Left forelimb (tissue), 1 donor: ENCODE measurements around the gene CDH13.
A peak's percentile ranks its signal among the peaks of the same experiment; 100 is the strongest.

Experiments used
- DNase-seq: peaks from one replicate; pipeline ENCODE4 v3.0.0-alpha.2; 2018; ENCODE audit warnings: low spot score

The CDH13 gene

DNA sequence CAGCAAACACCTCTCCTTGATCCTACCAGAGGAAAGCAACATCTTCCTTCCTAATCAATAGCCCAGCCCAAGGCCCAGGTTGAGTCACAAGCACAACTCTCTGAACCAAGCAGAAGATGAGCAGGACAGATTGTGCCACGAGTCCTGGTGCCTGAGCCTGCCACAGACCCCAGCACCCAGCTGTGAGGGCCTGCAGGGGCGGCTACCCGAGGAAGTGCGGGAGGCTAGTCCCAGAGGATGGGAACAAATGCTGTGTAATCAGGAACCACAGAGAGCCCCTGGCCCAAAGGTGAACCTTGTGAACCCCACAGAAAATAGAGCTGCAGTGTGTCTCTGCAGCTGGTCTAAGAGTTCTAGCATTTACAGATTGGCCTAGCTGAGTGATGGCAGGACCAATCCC, 1054.2 kb downstream of the CDH13 start:
- no peak for DNase-seq

DNA sequence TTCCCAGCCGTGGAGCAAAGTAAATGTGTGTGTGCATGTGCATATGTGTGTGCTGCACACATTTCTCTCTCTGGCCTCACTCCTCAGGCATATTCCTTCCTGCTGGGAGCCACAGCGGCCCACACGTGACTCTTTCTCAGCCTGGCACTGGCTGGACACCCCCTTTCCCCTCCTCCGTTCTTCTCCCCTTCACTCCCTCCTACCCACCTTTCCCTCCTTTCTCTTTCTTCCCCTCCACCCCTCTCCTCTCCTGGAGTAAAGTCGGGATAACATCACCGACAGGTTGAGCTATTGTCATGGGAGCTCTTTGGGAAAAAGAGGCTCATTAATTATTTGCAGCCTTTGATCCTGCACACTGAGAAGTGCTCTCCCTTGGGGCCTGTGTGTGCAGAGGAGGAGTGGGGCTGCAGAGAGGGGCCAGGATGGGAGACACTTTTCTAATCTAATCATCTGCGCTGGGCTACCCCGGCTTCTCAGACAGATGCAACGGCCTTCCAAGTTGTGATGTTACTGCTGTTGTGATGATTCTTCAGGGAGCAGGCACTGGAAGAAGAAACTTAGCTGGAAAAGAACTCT, 1054.7 kb downstream of the CDH13 start:
- no peak for DNase-seq

DNA sequence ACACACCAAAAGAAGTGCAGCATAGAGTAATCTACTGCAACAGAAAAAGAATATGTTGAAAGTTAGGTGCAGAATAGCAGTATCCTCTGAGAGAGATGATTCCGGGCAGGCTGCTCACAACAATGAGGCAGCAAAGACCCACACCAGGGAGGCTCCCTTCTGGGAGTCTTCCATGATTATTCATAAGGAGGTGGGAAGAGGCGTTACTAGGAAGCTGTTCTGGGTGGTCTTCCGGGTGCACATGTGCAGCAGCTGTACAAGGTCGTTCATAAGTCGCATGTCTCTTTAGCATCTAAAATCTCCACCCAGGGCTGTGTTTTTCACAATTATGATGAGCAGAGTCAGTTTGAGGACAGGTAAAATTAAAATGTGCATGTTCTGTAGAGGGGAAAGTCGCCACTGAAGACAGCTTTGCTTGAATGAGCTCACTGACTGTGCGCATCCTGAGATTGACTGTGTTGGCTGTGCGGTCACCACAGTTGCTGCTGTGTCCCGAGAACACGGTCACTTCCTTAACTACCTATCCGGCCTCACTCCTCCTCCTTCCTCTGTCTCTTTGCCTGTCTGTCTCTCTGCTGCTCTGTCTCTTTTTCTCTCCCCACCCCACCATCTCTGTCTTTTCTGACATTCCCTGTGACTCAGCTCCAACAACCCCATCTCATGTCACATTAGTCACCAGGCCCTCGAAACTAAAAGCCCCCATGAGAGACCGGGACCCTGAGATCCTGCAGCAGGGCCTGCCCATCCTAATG, 1055.5 kb downstream of the CDH13 start:
- no peak for DNase-seq

- no peak for DNase-seq
Measured at GRCh38 chr16:83682868-83683235, 1056.1 kb downstream of the CDH13 start.

DNA sequence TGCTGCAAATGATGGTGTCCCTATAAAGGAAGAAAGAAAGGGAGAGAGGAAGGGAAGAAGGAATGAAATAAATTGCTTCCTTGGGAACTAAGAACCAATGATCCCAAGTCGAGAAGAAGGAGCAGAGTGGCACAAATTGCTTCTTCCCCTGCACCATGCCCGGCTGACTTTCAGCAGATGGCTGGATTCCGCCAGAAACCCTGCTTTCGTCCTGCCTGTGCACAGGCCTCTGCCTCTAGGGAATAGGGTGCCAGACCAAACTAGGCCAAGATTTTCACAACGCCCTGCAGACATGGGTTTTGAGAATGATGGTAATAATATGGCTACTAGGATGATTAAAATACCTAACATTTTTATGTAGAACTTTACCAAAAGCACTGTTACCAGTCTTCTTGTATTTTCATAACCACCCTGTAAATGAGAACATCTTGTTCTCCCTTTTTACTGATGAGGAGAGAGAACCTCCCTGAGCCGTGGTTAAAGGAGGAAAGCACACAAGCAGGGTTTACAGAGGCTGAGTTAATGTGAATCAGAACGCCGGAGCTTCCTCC, 1058.9 kb downstream of the CDH13 start:
- no peak for DNase-seq

DNA sequence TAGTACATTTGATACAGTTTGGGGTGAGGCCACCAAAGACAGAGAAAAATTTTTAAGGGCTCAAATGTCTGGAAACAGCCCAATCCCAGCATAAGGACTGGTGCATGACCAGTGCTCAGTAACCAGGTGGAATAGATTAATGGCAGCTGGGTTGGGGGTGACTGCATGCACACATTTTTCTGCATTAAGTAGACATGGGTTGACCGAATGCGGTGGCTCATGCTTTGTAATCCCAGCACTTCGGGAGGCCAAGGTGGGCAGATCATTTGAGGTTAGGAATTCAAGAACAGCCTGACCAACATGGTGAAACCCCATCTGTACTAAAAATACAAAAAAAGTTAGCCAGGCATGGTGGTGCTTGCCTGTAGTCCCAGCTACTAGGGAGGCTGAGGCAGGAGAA, 1060.0 kb downstream of the CDH13 start:
- DNase-seq: no peak

DNA sequence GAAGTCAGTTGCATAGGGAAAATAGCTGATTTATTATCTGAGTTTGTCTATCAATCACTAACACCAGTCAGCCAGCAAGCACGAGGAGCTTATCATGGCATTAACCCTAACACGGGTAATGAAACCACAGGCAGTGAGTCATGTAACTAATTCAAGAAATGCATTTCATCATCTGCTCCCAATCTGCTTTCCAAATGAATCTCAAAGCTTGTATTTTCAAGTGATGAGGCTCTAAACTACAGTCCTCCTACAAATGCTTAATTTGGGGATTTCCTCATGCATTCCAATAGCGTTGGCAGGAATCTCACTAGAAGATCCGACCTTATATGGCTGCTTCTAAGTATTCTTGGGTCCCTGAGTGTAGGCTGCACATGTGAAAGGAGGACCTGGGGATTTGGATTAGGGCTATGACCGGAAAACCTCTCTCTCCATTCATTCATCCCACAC, 1062.6 kb downstream of the CDH13 start:
- DNase-seq: no peak

DNA sequence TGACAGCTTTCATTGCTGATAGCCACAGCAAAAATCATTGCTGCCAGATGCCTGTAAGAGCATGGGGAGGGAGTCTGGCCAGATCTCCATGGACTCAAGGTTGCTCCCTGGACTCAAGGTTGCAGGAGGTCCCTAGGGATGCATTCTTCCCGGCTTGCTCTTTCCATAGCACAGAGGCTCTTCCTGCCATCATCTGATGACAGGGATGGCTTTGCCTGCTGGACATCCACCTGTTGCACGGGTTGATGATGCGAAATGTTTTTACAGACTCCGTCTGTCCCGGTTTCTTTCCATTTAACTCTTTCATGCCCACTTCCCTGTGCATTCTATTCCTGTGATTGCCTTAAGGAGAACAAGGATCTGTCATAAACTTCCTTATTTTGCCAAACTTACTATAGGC, 1065.5 kb downstream of the CDH13 start:
- DNase-seq: no peak

DNA sequence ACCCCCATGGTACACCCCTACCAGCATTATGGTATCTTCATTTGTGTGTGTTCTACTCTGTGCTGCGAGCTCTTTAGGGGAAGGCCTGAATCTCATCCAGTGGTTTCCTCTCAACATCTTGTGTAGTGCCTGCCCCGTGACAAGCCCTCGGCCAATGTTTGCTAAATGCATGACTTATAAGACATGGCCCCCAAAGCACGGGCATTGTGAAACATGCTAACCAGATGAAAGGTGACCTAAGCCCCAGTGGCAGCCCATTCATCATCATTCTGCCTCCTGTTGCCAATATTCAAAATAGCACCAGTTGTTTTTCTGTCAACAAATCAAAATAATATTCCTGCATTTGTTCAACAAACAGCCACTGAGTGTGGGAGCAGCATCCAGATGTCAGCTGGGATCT, 1072.2 kb downstream of the CDH13 start:
- DNase-seq: no peak

DNA sequence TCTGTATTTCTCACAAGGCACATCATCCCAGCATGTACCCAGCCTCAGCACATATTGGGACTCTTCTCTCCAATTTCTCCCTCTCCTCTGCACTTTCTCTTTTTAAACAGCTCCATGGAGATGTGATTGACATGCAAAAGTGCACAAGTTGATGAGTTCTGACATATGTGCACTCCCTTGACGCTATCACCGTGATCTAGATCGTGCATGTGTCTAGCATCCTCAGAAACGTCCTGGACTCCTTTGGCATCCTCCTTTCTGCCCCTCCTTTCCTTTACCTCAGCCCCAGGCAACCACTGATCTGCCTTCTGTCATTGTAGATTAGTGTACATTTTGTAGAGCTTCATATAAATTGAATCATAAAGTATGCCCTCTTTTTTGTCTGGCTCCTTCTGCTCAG, 1073.0 kb downstream of the CDH13 start:
- no peak for DNase-seq

- no peak for DNase-seq
Measured at GRCh38 chr16:83700918-83701317, 1074.1 kb downstream of the CDH13 start.

DNA sequence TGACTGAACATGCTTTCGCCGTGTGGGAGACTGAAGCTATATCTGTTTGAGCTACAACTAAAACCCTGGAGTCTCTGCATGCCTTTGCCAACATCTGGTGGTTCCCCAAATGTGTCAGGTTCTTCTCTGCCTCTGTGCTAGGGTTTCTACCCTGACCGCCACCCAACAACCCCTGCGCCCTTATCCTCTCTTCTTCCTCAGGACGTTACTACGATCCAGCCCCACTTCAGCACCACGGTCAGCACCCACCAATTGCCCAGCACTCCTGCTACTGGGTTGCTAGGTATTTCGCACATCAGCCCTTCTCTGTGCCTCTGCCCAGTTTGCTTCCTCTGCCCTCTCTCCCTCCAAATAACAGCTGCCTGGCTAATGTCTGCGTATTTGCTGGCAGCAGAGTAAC, 1074.7 kb downstream of the CDH13 start:
- peak; percentile 76 for DNase-seq

DNA sequence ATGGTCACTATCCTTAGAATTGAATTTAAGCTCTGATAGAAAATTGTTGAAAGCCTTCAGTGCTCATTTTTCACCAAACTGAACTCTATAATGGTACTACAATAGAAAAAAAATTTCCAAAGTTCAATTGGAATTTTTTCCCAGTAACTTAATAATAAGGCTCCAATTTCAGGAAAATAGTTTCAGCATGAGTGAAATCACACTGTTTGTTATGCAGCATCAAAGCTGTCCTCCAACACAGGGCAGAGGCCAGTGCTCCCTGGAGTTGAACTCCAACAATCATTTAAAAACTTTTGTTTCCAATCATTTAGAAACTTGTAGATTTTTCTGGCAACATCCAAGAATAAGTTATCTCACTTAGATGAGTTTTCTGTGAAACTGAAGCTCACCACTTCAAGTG, 1077.9 kb downstream of the CDH13 start:
- no peak for DNase-seq

GRCh38 chr16:83705856-83706255, 1079.1 kb downstream of the CDH13 start:
- DNase-seq: no peak

GRCh38 chr16:83706394-83706793, 1079.6 kb downstream of the CDH13 start:
- DNase-seq: no peak

GRCh38 chr16:83711069-83711468, 1084.3 kb downstream of the CDH13 start:
- no peak for DNase-seq

DNA sequence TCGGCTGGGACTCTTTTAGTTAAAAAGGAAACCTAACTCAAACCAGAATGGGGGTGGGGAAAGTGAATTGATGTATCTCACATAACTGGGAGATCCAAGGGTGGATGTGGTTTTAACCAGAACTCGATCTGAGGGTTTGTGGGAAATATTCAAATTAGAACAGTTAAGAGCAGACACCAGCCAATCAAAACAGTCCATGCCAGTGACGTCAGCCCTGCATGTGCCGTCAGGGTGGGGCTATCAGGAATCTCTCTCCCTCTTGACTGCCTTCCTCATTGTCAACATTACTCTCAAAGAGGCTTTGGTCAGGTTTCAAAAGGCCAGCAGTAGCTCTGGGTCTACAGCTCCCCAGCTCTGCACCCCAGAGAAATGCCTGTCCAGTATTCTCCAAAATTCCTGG, 1086.8 kb downstream of the CDH13 start:
- DNase-seq: no peak

DNA sequence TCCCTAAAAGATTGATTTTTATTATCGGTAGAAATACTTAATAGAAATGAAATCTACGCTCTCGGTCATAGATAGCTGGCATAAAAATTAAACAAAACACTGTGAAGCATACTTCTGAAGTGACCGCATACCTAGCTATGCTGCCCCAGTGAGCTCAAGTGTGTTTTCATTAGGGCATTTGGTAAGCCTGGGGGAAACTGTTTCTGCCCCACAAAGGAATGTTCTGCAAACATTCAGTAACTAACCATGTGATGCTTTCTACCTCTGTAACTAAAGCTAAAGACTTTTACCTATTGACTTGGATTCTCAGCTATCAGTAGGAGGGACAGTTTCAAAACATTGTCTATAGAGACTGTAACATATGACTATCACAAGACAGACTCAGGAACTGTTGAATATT, 1087.5 kb downstream of the CDH13 start:
- no peak for DNase-seq

GRCh38 chr16:83715217-83715920, 1088.6 kb downstream of the CDH13 start:
- no peak for DNase-seq

DNA sequence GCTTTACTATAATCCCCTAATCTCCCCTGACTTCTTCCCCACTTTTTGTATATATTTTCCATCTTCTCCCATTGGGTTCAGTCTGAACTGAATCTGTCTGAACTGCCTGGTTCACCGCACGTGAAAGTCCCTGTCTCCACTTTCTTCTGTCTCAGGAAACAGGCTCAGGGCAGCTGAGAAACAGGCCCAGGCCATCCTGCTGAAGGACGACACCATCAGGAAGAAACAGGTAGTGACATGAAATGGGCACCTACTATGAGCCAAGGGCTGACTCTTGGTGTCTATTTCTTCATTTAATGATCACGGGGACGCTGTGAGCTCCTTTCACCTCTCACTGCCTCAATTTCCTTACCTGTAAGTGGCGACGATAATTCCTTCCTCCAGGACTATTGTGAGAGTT, 1090.5 kb downstream of the CDH13 start:
- DNase-seq: no peak

- DNase-seq: no peak
Measured at GRCh38 chr16:83717814-83718213, 1091.0 kb downstream of the CDH13 start.

DNA sequence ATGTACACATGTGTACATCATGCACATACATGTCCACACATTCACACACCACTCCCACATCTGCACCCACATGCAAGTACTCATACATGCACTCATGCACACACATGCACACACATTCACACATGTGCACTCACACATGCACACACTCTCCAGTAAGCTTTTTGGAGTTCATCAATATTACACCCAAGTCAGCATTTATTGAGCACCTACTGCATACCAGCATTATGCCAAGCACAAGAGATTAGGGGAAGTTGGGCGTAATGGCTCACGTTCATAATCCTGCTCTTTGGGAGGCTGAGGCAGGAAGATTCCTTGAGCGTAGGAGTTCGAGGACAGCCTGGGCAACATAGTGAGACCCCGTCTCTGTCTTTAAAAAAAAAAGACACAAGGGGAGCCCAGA, 1093.4 kb downstream of the CDH13 start:
- no peak for DNase-seq

DNA sequence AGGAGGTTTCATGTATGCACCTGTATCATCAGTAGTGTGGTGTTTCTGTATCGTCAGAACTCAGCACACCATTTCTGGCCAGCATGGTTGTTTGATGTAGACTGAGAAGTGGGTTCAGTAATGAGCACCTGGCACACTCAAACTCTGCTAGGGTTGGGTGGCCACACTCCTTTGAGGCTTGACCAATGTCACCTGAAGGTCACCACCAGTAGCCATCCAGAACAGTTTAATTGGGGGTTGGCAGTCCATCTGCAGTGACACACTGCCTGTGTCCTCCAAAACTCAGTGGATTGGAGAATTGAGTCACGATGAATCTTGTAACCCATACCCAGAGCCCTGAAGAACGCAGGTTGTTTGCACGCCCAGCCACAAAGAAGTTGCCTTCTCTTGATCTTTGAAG, 1094.2 kb downstream of the CDH13 start:
- no peak for DNase-seq
